HepG2 (cell line): ENCODE data around the gene FXYD4. TPM values are rescaled to one million over a fixed set of nuclear protein-coding genes. Genes with fewer than 3 reads are reported as not detected.

ENCODE experiments used
- HDAC6 ChIP-seq: fragments of 200-600 bp; sonication (generic); IDR thresholded peaks from 2 replicates; pipeline ENCODE4 v1.7.0; 2017; ENCODE audit warnings: mild to moderate bottlenecking, antibody characterized with exemption, low read length, low read depth
- NFKB2 ChIP-seq: sonication (generic); formaldehyde crosslinking; IDR thresholded peaks from 2 replicates; pipeline ENCODE4 v1.4.0; 2020; ENCODE audit warnings: missing genetic modification reagents, borderline replicate concordance
- SMAD9 ChIP-seq: sonication (generic); formaldehyde crosslinking; IDR thresholded peaks from 2 replicates; pipeline ENCODE4 v1.5.1; 2020; ENCODE audit warnings: mild to moderate bottlenecking, missing genetic modification reagents
- TBP ChIP-seq: sonication (generic); formaldehyde crosslinking; IDR thresholded peaks from 2 replicates; pipeline ENCODE4 v1.5.0; 2020; ENCODE audit warnings: missing genetic modification reagents
- TBX2 ChIP-seq: sonication (generic); formaldehyde crosslinking; IDR thresholded peaks from 2 replicates; pipeline ENCODE4 v1.5.0; 2020; ENCODE audit warnings: missing genetic modification reagents, mild to moderate bottlenecking, borderline replicate concordance
- TSC22D2 ChIP-seq: sonication (generic); formaldehyde crosslinking; IDR thresholded peaks from 2 replicates; pipeline ENCODE4 v1.5.1; 2020; ENCODE audit warnings: missing genetic modification reagents, mild to moderate bottlenecking, borderline replicate concordance
- ZNF124 ChIP-seq: sonication (generic); formaldehyde crosslinking; IDR thresholded peaks from 2 replicates; pipeline ENCODE4 v1.4.0; 2020; ENCODE audit warnings: missing genetic modification reagents
- ZNF776 ChIP-seq: sonication (generic); formaldehyde crosslinking; IDR thresholded peaks from 2 replicates; pipeline ENCODE4 v1.4.0; 2020; ENCODE audit warnings: mild to moderate bottlenecking, missing genetic modification reagents
- polyA plus RNA-seq, 8 experiments: library from polyadenylated mRNA; depleted of rRNA in 3 of 8; stranded (reverse) in 7 of 8; unstranded in 1 of 8; fragments of >200 nt; fragmentation: Illumina TruSeq in 4 of 8; extraction: Trizol in 4 of 8; gene quantifications; 2 replicates each; pipeline versions ENCODE4 v1.2.1 to v1.2.3, GENCODE V29; 2011 to 2016; ENCODE audit warnings: low read depth in 4 of 8, missing spikeins in 1 of 8, mixed read lengths in 1 of 8; ENCODE audit not compliant: insufficient read depth in 1 of 8
- total RNA-seq, 5 experiments: library from RNA; depleted of rRNA; stranded (reverse); fragments of >200 nt; fragmentation: Illumina TruSeq; extraction: Trizol; gene quantifications; 2 replicates each; pipeline ENCODE4 v1.2.3, GENCODE V29; 2016; ENCODE audit warnings: low read depth in 1 of 5
- TF ChIP-seq, protein P1 (sequence below): IDR thresholded peaks from 2 replicates; pipeline ENCODE4 v1.6.1; 2016; ENCODE audit warnings: missing compliant biosample characterization, missing genetic modification reagents, borderline replicate concordance
- TF ChIP-seq, protein P2 (sequence below): sonication (generic); formaldehyde crosslinking; IDR thresholded peaks from 2 replicates; pipeline ENCODE4 v1.4.0; 2020; ENCODE audit warnings: mild to moderate bottlenecking, low read depth, missing genetic modification reagents
- TF ChIP-seq, protein P3 (sequence below): sonication (generic); formaldehyde crosslinking; IDR thresholded peaks from 2 replicates; pipeline ENCODE4 v1.5.0; 2020; ENCODE audit warnings: mild to moderate bottlenecking, missing genetic modification reagents
- TF ChIP-seq, protein P4 (sequence below): sonication (generic); formaldehyde crosslinking; IDR thresholded peaks from 2 replicates; pipeline ENCODE4 v1.5.0; 2020; ENCODE audit warnings: mild to moderate bottlenecking, missing genetic modification reagents, borderline replicate concordance
- TF ChIP-seq, protein P5 (sequence below): sonication (generic); formaldehyde crosslinking; IDR thresholded peaks from 2 replicates; pipeline ENCODE4 v1.4.0; 2020; ENCODE audit warnings: missing genetic modification reagents, borderline replicate concordance

Gene FXYD4
- total and polyA plus RNA-seq, 2 of the 13 experiments (the other 11 are each of a cell fraction or from before 2014, with no cell fraction given): not detected

DNA sequence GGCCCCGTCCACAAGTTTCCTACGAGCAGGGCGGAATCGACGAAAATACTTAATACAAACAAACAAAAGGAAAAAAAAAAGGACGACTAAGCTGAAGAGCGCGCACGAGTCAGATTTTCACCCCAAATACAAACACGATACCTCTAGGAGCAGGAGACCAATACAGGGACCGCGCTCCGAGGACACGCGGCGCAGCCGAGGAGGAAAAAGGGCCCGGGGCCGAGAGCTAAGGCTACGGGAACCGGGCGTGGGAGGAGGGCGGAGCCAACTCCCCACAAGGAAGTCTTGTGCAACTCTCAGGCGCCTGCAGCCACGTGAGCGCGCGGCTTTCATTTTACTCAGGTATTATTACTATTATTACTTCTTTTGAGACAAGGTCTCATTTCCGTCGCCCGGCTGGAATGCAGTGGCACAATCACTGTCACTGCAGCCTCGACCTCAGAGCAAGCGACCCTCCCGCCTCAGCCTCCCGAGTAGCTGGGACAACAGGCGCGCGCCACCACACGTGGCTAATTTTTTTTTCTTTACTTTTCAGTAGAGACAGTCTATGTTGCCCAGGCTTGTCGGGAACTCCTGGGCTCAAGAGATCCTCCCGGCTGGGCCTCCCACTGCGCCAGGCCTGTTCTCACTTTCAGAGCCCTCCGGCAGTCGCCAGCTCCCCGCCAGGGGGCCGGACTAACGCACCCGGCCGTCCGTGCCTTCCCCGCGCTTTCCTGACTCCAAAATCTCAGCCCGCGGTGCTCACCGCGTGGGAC lies 36.3 kb downstream of the FXYD4 start (continued):
- peak; percentile 84 for TF ChIP-seq HDAC6
- peak; percentile 64; the same call in 1 of the 2 replicates for TF ChIP-seq NFKB2 (CRISPR knock-in tag)
- peak; percentile 46; the same call in 1 of the 2 replicates for TF ChIP-seq TBX2
- TF ChIP-seq, protein P1, sequence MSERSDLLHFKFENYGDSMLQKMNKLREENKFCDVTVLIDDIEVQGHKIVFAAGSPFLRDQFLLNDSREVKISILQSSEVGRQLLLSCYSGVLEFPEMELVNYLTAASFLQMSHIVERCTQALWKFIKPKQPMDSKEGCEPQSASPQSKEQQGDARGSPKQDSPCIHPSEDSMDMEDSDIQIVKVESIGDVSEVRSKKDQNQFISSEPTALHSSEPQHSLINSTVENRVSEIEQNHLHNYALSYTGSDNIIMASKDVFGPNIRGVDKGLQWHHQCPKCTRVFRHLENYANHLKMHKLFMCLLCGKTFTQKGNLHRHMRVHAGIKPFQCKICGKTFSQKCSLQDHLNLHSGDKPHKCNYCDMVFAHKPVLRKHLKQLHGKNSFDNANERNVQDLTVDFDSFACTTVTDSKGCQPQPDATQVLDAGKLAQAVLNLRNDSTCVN (CRISPR knock-in tag): no peak
- TF ChIP-seq, protein P2, sequence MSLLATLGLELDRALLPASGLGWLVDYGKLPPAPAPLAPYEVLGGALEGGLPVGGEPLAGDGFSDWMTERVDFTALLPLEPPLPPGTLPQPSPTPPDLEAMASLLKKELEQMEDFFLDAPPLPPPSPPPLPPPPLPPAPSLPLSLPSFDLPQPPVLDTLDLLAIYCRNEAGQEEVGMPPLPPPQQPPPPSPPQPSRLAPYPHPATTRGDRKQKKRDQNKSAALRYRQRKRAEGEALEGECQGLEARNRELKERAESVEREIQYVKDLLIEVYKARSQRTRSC (CRISPR knock-in tag): 0 out of 2 replicates have a peak, but pooled peaks have one; percentile 36
- no peak for TF ChIP-seq ZNF776 (CRISPR knock-in tag)
- peak; percentile 61; the same call in 1 of the 2 replicates for TF ChIP-seq ZNF124
- no peak for TF ChIP-seq SMAD9 (CRISPR knock-in tag)
- TF ChIP-seq, protein P3, sequence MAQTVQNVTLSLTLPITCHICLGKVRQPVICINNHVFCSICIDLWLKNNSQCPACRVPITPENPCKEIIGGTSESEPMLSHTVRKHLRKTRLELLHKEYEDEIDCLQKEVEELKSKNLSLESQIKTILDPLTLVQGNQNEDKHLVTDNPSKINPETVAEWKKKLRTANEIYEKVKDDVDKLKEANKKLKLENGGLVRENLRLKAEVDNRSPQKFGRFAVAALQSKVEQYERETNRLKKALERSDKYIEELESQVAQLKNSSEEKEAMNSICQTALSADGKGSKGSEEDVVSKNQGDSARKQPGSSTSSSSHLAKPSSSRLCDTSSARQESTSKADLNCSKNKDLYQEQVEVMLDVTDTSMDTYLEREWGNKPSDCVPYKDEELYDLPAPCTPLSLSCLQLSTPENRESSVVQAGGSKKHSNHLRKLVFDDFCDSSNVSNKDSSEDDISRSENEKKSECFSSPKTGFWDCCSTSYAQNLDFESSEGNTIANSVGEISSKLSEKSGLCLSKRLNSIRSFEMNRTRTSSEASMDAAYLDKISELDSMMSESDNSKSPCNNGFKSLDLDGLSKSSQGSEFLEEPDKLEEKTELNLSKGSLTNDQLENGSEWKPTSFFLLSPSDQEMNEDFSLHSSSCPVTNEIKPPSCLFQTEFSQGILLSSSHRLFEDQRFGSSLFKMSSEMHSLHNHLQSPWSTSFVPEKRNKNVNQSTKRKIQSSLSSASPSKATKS (CRISPR knock-in tag): peak; percentile 81
- TF ChIP-seq, protein P4, sequence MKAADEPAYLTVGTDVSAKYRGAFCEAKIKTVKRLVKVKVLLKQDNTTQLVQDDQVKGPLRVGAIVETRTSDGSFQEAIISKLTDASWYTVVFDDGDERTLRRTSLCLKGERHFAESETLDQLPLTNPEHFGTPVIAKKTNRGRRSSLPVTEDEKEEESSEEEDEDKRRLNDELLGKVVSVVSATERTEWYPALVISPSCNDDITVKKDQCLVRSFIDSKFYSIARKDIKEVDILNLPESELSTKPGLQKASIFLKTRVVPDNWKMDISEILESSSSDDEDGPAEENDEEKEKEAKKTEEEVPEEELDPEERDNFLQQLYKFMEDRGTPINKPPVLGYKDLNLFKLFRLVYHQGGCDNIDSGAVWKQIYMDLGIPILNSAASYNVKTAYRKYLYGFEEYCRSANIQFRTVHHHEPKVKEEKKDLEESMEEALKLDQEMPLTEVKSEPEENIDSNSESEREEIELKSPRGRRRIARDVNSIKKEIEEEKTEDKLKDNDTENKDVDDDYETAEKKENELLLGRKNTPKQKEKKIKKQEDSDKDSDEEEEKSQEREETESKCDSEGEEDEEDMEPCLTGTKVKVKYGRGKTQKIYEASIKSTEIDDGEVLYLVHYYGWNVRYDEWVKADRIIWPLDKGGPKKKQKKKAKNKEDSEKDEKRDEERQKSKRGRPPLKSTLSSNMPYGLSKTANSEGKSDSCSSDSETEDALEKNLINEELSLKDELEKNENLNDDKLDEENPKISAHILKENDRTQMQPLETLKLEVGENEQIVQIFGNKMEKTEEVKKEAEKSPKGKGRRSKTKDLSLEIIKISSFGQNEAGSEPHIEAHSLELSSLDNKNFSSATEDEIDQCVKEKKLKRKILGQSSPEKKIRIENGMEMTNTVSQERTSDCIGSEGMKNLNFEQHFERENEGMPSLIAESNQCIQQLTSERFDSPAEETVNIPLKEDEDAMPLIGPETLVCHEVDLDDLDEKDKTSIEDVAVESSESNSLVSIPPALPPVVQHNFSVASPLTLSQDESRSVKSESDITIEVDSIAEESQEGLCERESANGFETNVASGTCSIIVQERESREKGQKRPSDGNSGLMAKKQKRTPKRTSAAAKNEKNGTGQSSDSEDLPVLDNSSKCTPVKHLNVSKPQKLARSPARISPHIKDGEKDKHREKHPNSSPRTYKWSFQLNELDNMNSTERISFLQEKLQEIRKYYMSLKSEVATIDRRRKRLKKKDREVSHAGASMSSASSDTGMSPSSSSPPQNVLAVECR (CRISPR knock-in tag): peak; percentile 84; the same call in 1 of the 2 replicates
- TF ChIP-seq, protein P5, sequence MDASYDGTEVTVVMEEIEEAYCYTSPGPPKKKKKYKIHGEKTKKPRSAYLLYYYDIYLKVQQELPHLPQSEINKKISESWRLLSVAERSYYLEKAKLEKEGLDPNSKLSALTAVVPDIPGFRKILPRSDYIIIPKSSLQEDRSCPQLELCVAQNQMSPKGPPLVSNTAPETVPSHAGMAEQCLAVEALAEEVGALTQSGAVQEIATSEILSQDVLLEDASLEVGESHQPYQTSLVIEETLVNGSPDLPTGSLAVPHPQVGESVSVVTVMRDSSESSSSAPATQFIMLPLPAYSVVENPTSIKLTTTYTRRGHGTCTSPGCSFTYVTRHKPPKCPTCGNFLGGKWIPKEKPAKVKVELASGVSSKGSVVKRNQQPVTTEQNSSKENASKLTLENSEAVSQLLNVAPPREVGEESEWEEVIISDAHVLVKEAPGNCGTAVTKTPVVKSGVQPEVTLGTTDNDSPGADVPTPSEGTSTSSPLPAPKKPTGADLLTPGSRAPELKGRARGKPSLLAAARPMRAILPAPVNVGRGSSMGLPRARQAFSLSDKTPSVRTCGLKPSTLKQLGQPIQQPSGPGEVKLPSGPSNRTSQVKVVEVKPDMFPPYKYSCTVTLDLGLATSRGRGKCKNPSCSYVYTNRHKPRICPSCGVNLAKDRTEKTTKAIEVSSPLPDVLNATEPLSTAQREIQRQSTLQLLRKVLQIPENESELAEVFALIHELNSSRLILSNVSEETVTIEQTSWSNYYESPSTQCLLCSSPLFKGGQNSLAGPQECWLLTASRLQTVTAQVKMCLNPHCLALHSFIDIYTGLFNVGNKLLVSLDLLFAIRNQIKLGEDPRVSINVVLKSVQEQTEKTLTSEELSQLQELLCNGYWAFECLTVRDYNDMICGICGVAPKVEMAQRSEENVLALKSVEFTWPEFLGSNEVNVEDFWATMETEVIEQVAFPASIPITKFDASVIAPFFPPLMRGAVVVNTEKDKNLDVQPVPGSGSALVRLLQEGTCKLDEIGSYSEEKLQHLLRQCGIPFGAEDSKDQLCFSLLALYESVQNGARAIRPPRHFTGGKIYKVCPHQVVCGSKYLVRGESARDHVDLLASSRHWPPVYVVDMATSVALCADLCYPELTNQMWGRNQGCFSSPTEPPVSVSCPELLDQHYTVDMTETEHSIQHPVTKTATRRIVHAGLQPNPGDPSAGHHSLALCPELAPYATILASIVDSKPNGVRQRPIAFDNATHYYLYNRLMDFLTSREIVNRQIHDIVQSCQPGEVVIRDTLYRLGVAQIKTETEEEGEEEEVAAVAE: peak; percentile 75
- TF ChIP-seq TSC22D2 (CRISPR knock-in tag): no peak
- no peak for TF ChIP-seq TBP (CRISPR knock-in tag)
